ENCODE measurements around the gene KLK3. TPM values are rescaled to one million over a fixed set of nuclear protein-coding genes. Genes with fewer than 3 reads are reported as not detected.

The KLK3 gene
- total RNA-seq, 1 donor from 2014 or later = not detected

DNA sequence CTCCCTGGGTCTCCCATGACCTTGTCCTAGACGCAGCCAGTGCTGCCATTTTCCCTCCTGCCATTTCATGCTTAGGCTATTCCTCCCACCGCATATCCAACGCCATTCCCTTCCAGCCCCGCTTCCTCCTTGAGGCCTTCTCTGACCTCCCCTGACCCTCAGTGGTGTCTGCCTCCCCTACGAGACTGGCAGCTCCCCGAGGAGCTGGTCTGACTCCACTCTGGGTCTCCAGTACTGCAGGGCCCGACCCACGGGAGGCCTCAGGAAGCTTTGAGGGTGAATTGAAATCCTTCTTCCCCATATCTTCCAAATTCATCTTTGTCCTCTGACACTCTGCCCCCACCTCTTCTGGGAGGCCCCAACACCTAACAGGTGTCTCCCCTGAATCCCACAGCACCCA is 22.0 kb upstream of the KLK3 start:
- no peak overlapping the region for H3K27ac Mint-ChIP-seq (ENCODE audit: unreplicated experiment)
- no peaks in the 10 kb centered on the region for H3K36me3 Mint-ChIP-seq (ENCODE audit: low read depth, unreplicated experiment)
- TF ChIP-seq, protein P1, sequence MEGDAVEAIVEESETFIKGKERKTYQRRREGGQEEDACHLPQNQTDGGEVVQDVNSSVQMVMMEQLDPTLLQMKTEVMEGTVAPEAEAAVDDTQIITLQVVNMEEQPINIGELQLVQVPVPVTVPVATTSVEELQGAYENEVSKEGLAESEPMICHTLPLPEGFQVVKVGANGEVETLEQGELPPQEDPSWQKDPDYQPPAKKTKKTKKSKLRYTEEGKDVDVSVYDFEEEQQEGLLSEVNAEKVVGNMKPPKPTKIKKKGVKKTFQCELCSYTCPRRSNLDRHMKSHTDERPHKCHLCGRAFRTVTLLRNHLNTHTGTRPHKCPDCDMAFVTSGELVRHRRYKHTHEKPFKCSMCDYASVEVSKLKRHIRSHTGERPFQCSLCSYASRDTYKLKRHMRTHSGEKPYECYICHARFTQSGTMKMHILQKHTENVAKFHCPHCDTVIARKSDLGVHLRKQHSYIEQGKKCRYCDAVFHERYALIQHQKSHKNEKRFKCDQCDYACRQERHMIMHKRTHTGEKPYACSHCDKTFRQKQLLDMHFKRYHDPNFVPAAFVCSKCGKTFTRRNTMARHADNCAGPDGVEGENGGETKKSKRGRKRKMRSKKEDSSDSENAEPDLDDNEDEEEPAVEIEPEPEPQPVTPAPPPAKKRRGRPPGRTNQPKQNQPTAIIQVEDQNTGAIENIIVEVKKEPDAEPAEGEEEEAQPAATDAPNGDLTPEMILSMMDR (IDR thresholded peaks at IDR 0.05; ENCODE audit: unreplicated experiment) = no peak
- no peak for DNase-seq (ENCODE audit: low spot score)
- H3K4me3 Mint-ChIP-seq (ENCODE audit: unreplicated experiment) = no peak overlapping the region
- peaks cover 10% of the 10 kb centered on the region for H3K27me3 Mint-ChIP-seq (ENCODE audit: unreplicated experiment)
- H3K9me3 Mint-ChIP-seq (ENCODE audit: unreplicated experiment) = no peaks in the 10 kb centered on the region
- no peaks in the 10 kb centered on the region for H3K4me1 Mint-ChIP-seq (ENCODE audit: unreplicated experiment)

- Mint-ChIP-seq H3K4me1 (ENCODE audit: unreplicated experiment) (no peaks in the 10 kb centered on the region), H3K36me3 (ENCODE audit: low read depth, unreplicated experiment) (no peaks in the 10 kb centered on the region), H3K27me3 (ENCODE audit: unreplicated experiment) (peaks cover 10% of the 10 kb centered on the region), H3K27ac (ENCODE audit: unreplicated experiment) (no peak within 1 kb of the TSS), H3K9me3 (ENCODE audit: unreplicated experiment) (no peaks in the 10 kb centered on the region), H3K4me3 (ENCODE audit: unreplicated experiment) (no peak within 1 kb of the TSS)
- TF ChIP-seq, protein P1 (IDR thresholded peaks at IDR 0.05; ENCODE audit: unreplicated experiment) = no peak
- DNase-seq (ENCODE audit: low spot score) = no peak
Observed at GRCh38 chr19:50833117-50833801, 21.5 kb upstream of the KLK3 start, which contains the start of gene KLK15. Gene KLK15 (minus strand): TSS chr19:50833574. CDS start chr19:50831492, 2,082 bp downstream.

GRCh38 chr19:50833802-50834167 is 20.9 kb upstream of the KLK3 start:
- H3K27ac Mint-ChIP-seq (ENCODE audit: unreplicated experiment) = no peak overlapping the region
- H3K9me3 Mint-ChIP-seq (ENCODE audit: unreplicated experiment) = no peaks in the 10 kb centered on the region
- no peak for DNase-seq (ENCODE audit: low spot score)
- no peaks in the 10 kb centered on the region for H3K4me1 Mint-ChIP-seq (ENCODE audit: unreplicated experiment)
- H3K27me3 Mint-ChIP-seq (ENCODE audit: unreplicated experiment) = peaks cover 10% of the 10 kb centered on the region
- no peak overlapping the region for H3K4me3 Mint-ChIP-seq (ENCODE audit: unreplicated experiment)
- TF ChIP-seq, protein P1 (IDR thresholded peaks at IDR 0.05; ENCODE audit: unreplicated experiment) = no peak
- no peaks in the 10 kb centered on the region for H3K36me3 Mint-ChIP-seq (ENCODE audit: low read depth, unreplicated experiment)

GRCh38 chr19:50835103-50835784 is 19.5 kb upstream of the KLK3 start:
- Mint-ChIP-seq H3K4me3 (ENCODE audit: unreplicated experiment) (peak overlapping the region; percentile 87), H3K36me3 (ENCODE audit: low read depth, unreplicated experiment) (no peaks in the 10 kb centered on the region), H3K4me1 (ENCODE audit: unreplicated experiment) (no peaks in the 10 kb centered on the region), H3K27ac (ENCODE audit: unreplicated experiment) (no peak overlapping the region), H3K27me3 (ENCODE audit: unreplicated experiment) (peaks cover 13% of the 10 kb centered on the region), H3K9me3 (ENCODE audit: unreplicated experiment) (no peaks in the 10 kb centered on the region)
- TF ChIP-seq, protein P1 (IDR thresholded peaks at IDR 0.05; ENCODE audit: unreplicated experiment) = no peak
- DNase-seq (ENCODE audit: low spot score) = no peak

Data from endothelial cell (in vitro differentiated cells).